Right cardiac atrium (tissue), 5 donors: ENCODE data around the gene RNF168. TPM values are rescaled to one million over a fixed set of nuclear protein-coding genes. Genes with fewer than 3 reads are reported as not detected.

Experiments used
- ATAC-seq, 2 donors: fragments of 200-7000 bp; cut with Tn5 transposase; one replicate each; pipeline versions ENCODE4 v1.8.0 to v1.9.1; 2020; ENCODE audit warnings: moderate library complexity in 2 of 2, mild to moderate bottlenecking in 1 of 2
- DNase-seq, 3 donors: peaks; one replicate each; pipeline ENCODE4 v3.0.0-alpha.2; 2020
- H3K27ac ChIP-seq: one replicate; pipeline ENCODE4 v1.5.1; 2013; ENCODE audit warnings: mild to moderate bottlenecking, low read length, control low read depth, moderate library complexity
- H3K27me3 ChIP-seq: one replicate; pipeline ENCODE4 v1.6.1; 2013; ENCODE audit not compliant: control insufficient read depth, insufficient read depth
- H3K4me1 ChIP-seq: one replicate; pipeline ENCODE4 v1.6.1; 2013; ENCODE audit warnings: low read length; ENCODE audit not compliant: control insufficient read depth, insufficient read depth
- H3K4me3 ChIP-seq: one replicate; pipeline ENCODE4 v1.5.1; 2013; ENCODE audit warnings: low read length, control low read depth
- H3K9me3 ChIP-seq: one replicate; pipeline ENCODE4 v1.6.1; 2013; ENCODE audit warnings: low read length; ENCODE audit not compliant: control insufficient read depth
- WGBS: extraction: QIAGEN DNeasy Blood & Tissue Kit; methylation state at CpG from one replicate; pipeline ENCODE4 v1.1.7; 2013; 5-methylcytosine and 5-hydroxymethylcytosine counted together
- intact Hi-C, 4 donors: fragments of 100-400 bp; cut with DNase I; formaldehyde crosslinking; loops; one replicate each; pipeline versions ENCODE4 v1.11.0 to v1.14.0; 2022 to 2023
- polyA plus RNA-seq: library from polyadenylated mRNA; stranded (reverse); fragments of 200-250 nt; gene quantifications from one replicate; pipeline ENCODE4 v1.2.3, GENCODE V29; 2013
- total RNA-seq, 4 donors: library from RNA; stranded (reverse); fragmentation: NEBNext Ultra II Directional; extraction: Animal tissue kit (Norgen Biotek cat#: 25700); gene quantifications; one replicate each; pipeline ENCODE4 v1.2.1, GENCODE V29; 2021
- donor health status: healthy with polysubstance abuse.
- donor health status: DM: no; HTN: yes; CAD: no.
- donor health status: DM: no; HTN: no; CAD: no.
- donor health status: DM: no; HTN: yes; CAD: no; lungs with severe emphysema.
- donor health status: DM: yes; HTN: yes; CAD: no.

Gene RNF168
- total and polyA plus RNA-seq, 5 donors, result 6.8 to 24.9 (median 22.1) TPM

DNA sequence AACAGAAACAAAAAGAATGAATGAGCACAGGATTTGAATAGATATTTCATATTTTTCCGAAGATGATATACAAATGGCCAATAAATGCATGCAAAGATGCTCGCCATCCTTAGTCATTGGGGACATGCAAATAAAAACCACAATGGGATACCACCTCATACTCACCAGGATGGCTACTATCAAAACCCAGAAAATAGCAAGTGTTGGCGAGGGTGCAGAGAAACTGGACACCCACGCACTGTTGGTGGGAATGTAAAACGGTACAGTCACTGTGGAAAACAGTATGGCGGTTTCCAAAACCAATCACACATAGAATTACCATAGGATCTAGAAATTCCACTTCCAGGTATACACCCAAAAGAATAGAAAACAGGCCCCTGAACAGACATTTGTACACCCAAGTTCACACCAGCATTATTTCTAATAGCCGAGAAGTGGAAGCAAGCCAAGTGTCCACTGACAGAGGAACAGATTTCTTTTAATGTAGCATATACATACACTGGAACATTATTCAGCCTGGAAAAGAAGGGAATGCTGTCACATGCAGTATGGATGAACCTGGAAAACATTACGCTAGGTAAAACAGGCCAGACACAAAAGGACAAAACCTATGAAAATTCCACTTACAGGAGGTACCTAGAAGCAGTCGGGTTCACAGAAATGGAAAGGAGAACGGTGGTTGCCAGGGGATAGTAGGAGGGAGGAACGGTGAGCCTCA is 3.6 kb downstream of the RNF168 start:
- WGBS, result 80% methylated on average over 11 of the region's 11 CpGs
- intact Hi-C loops, result loop anchor here in 1 of 4 donors (10.0 kb wide), 1 partner anchor 425 kb away; no protein-coding TSS in a partner anchor
- peak overlapping the region; percentile 97 for H3K4me3 ChIP-seq
- DNase-seq (no peak), ATAC-seq (no peak)
- H3K9me3 ChIP-seq, result no peaks in the 10 kb centered on the region
- no peaks in the 10 kb centered on the region for H3K27me3 ChIP-seq
- H3K27ac ChIP-seq, result peak overlapping the region; percentile 44
- peaks cover 7% of the 10 kb centered on the region for H3K4me1 ChIP-seq

GRCh38 chr3:196499061-196499460 is 4.5 kb downstream of the RNF168 start:
- intact Hi-C loops, result loop anchor here in 1 of 4 donors (10.0 kb wide), 1 partner anchor 424 kb away; no protein-coding TSS in a partner anchor
- no peaks in the 10 kb centered on the region for H3K27me3 ChIP-seq
- H3K4me3 ChIP-seq, result no peak overlapping the region
- DNase-seq, result no peak
- no peak for ATAC-seq
- peaks cover 7% of the 10 kb centered on the region for H3K4me1 ChIP-seq
- peak overlapping the region; percentile 48 for H3K27ac ChIP-seq
- no peaks in the 10 kb centered on the region for H3K9me3 ChIP-seq
- 68% methylated on average over 5 of the region's 5 CpGs for WGBS

GRCh38 chr3:196498297-196498696 is 5.3 kb downstream of the RNF168 start:
- ATAC-seq, result no peak

DNA sequence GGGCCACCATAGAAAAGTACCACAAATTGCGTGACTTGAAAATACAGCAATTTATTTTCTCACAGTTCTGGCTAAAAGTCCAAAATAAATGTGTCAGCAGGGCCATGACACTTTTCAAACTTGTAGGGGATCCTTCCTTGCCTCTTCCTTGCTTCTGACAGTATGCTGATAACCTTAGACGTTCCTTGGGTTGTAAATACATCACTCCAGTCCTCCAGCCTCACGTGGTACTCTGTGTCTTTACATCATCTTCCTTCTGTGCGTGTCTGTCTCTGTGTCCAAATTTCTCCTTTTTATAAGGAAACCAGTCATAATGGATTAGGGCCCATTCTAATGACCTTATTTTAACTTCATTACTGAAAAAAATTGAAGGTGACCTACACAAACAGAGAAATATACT is 7.4 kb downstream of the RNF168 start:
- DNase-seq (no peak), ATAC-seq (no peak)
- Histone ChIP-seq H3K27me3 (no peaks in the 10 kb centered on the region), H3K4me1 (peaks cover 8% of the 10 kb centered on the region), H3K27ac (no peak overlapping the region), H3K4me3 (no peak overlapping the region), H3K9me3 (no peaks in the 10 kb centered on the region)
- intact Hi-C loops, result loop anchor here in 1 of 4 donors (10.0 kb wide), 1 partner anchor 421 kb away; no protein-coding TSS in a partner anchor
- 74% methylated on average over 4 of the region's 4 CpGs for WGBS

More at GRCh38 chr3:196498297-196498696, 5.3 kb downstream of the RNF168 start:
- H3K27me3 ChIP-seq, result no peaks in the 10 kb centered on the region
- DNase-seq, result no peak
- no peak overlapping the region for H3K27ac ChIP-seq
- peaks cover 7% of the 10 kb centered on the region for H3K4me1 ChIP-seq
- no peak overlapping the region for H3K4me3 ChIP-seq
- 96% methylated on average over 8 of the region's 8 CpGs for WGBS
- H3K9me3 ChIP-seq, result no peaks in the 10 kb centered on the region
- intact Hi-C loops, result loop anchor here in 1 of 4 donors (10.0 kb wide), 1 partner anchor 423 kb away; no protein-coding TSS in a partner anchor

DNA sequence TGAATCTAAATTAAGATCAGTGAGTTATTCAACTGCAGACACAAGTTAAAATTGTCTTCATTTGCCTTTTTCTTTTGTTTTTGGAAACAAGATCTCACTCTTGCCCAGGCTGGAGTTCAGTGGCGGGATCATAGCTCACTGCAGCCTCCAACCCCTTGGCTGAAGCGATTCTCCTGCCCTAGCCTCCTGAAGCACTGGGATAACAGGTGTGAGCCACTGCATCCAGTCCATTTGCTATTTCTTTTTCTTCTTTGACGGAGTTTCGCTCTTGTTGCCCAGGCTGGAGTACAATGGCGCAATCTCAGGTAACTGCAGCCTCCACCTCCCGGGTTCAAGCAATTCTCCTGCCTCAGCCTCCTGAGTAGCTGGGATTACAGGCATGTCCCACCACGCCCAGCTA is 10.3 kb downstream of the RNF168 start:
- H3K27me3 ChIP-seq, result no peaks in the 10 kb centered on the region
- no peaks in the 10 kb centered on the region for H3K9me3 ChIP-seq
- intact Hi-C loops, result loop anchor here in 1 of 4 donors (10.0 kb wide), 1 partner anchor 418 kb away; no protein-coding TSS in a partner anchor
- H3K4me3 ChIP-seq, result no peak overlapping the region
- whole genome bisulfite sequencing, result 98% methylated on average over 7 of the region's 7 CpGs
- no peak for DNase-seq
- H3K27ac ChIP-seq, result no peak overlapping the region
- peaks cover 2% of the 10 kb centered on the region for H3K4me1 ChIP-seq
- no peak for ATAC-seq

DNA sequence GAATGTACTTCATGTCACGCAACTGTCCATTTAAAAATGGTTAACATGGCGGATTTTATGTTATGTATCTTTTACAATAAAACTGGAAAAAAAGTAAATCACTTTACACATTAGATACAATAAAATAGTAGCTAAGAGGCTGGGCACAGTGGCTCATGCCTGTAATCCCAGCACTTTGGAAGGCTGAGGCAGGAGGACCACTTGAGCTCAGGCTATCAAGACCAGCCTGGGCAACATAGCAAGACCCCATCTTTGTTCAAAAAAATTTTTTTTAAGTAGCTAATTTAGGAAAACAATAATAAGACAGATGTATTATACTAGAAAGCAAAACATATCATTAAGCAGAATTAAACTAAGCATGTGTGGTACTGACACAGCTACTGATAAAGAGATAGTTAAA is 11.5 kb downstream of the RNF168 start:
- 100% methylated on average over 2 of the region's 2 CpGs for WGBS
- no peak overlapping the region for H3K27ac ChIP-seq
- peaks cover 2% of the 10 kb centered on the region for H3K4me1 ChIP-seq
- no peaks in the 10 kb centered on the region for H3K27me3 ChIP-seq
- no peak overlapping the region for H3K4me3 ChIP-seq
- no peaks in the 10 kb centered on the region for H3K9me3 ChIP-seq
- intact Hi-C loops, result loop anchor here in 1 of 4 donors (10.0 kb wide), 1 partner anchor 417 kb away; no protein-coding TSS in a partner anchor
- DNase-seq (no peak), ATAC-seq (no peak)

GRCh38 chr3:196489747-196490146 is 13.8 kb downstream of the RNF168 start:
- Histone ChIP-seq H3K27me3 (no peaks in the 10 kb centered on the region), H3K27ac (no peak overlapping the region), H3K4me3 (no peak overlapping the region), H3K4me1 (peaks cover 2% of the 10 kb centered on the region), H3K9me3 (no peaks in the 10 kb centered on the region)
- 87% methylated on average over 10 of the region's 10 CpGs for WGBS
- DNase-seq, result no peak
- no peak for ATAC-seq
- intact Hi-C loops, result loop anchor here in 1 of 4 donors (10.0 kb wide), 1 partner anchor 415 kb away; no protein-coding TSS in a partner anchor

DNA sequence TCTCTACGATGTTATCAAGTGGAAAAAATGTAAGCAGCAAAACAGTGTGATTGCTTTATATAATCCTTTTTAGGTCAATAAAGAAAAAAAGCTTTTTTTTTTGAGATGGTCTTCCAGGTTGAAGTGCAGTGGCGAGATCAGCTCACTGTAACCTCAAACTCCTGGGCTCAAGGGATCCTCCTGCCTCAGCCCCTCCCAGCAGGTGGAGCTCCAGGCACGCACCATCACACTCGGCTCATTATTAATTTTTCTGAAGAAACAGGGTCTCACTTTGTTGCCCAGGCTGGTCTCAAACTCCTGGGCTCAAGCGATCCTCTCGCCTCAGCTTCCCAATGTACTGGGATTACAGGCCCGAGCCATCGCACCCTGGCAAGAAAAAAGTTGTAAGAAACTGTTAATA is 17.3 kb downstream of the RNF168 start:
- Histone ChIP-seq H3K9me3 (no peaks in the 10 kb centered on the region), H3K27ac (no peak overlapping the region), H3K4me3 (no peak overlapping the region), H3K27me3 (no peaks in the 10 kb centered on the region), H3K4me1 (no peaks in the 10 kb centered on the region)
- 88% methylated on average over 8 of the region's 8 CpGs for WGBS
- DNase-seq (no peak), ATAC-seq (no peak)
- intact Hi-C loops, result no loop called here

DNA sequence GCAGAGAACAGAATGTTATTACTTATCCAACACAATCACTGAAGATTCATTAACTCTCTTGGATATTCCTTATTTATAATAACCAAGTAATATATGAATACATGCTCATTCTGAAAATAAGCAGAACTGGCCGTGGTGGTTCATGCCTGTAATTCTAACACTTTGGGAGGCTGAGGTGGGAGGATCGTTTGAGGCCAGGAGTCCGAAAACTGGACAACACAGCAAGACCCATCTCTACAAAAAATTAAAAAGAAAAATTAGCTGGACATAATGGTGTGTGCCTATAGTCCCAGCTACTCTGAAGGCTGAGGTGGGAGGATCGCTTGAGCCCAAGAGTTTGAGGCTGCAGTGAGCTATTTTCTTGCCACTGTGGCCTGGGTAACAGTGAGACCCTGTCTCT is 25.9 kb downstream of the RNF168 start:
- WGBS, result 96% methylated on average over 4 of the region's 4 CpGs
- intact Hi-C loops, result no loop called here
- Histone ChIP-seq H3K27ac (no peak overlapping the region), H3K4me1 (no peaks in the 10 kb centered on the region), H3K9me3 (no peaks in the 10 kb centered on the region), H3K27me3 (no peaks in the 10 kb centered on the region), H3K4me3 (no peak overlapping the region)
- DNase-seq, result no peak
- no peak for ATAC-seq

DNA sequence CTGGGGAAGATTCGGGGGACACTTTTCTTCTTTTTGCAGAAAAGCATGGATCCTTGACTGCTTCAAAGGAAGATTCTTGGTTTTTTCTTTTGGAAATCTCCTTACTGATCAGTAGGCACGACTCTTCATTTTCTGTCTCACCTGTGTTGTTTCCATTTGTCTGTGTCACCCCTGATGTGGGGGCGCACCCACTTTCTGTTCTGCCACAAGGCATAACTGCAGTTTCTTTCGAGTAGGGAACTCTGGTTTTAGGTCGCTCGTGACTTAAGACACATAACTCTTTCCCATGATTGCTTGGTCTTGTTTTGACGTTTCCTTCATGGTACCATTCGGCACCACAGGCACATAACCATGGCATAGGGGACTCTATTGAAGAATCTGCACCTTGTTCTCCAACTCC is 31.3 kb downstream of the RNF168 start:
- no peaks in the 10 kb centered on the region for H3K27me3 ChIP-seq
- ATAC-seq (no peak), DNase-seq (no peak)
- no peak overlapping the region for H3K27ac ChIP-seq
- H3K4me3 ChIP-seq, result no peak overlapping the region
- H3K4me1 ChIP-seq, result no peaks in the 10 kb centered on the region
- intact Hi-C loops, result no loop called here
- H3K9me3 ChIP-seq, result no peaks in the 10 kb centered on the region
- WGBS, result 93% methylated on average over 8 of the region's 8 CpGs

DNA sequence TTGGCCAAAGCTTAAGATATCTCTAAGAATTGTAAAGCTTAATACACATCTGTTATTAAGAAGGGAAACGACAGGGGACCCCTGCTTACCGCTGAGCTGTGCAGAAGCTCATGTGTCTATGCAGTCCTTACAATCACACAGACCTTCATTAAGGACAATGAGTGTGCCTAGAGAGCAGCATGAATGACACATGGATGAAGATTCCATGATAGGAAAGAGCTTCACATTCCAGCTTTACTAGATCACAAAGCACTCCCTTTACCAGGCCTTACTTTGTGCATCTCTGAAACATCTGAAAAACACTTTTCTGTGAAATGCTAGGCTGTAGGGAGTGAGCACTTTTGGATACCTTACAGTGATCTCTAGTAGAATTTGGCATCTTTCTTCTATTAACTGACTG is 32.0 kb downstream of the RNF168 start:
- WGBS, result 81% methylated on average over 2 of the region's 2 CpGs
- DNase-seq (no peak), ATAC-seq (no peak)
- H3K9me3 ChIP-seq, result no peaks in the 10 kb centered on the region
- no peak overlapping the region for H3K27ac ChIP-seq
- H3K27me3 ChIP-seq, result no peaks in the 10 kb centered on the region
- H3K4me1 ChIP-seq, result no peaks in the 10 kb centered on the region
- H3K4me3 ChIP-seq, result no peak overlapping the region
- intact Hi-C loops, result no loop called here
